ENCODE data around the gene CFDP1. TPM values are rescaled to one million over a fixed set of nuclear protein-coding genes. Genes with fewer than 3 reads are reported as not detected.

Gene CFDP1
- total RNA-seq, 1 donor from 2014 or later, result 65.6 TPM

DNA sequence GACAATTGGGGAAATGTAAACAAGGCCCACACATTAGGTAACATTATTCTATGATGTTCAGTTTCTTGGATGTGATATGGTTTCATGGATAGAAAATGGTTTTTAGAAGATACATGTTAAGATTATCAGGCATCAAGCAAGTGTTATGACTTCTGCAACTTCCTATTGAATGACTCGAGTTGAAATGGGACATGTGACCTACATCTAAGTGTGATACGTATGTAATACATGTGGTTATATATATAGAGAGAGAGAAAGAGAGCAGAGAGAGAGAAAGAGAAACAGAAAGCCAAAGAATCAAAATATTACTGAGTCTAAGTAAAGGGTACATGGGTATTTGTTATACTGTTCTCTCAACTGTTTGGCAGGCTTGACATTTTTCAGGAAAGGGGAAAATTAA, 29.5 kb upstream of the CFDP1 start:
- peaks cover 30% of the 10 kb centered on the region for H3K4me1 Mint-ChIP-seq (ENCODE audit: unreplicated experiment)
- peak overlapping the region; percentile 84 for H3K4me3 Mint-ChIP-seq (ENCODE audit: unreplicated experiment)
- no peaks in the 10 kb centered on the region for H3K27me3 Mint-ChIP-seq (ENCODE audit: unreplicated experiment)
- peak overlapping the region; percentile 84 for H3K27ac Mint-ChIP-seq (ENCODE audit: unreplicated experiment)
- no peaks in the 10 kb centered on the region for H3K9me3 Mint-ChIP-seq (ENCODE audit: unreplicated experiment)
- no peak for DNase-seq (ENCODE audit: extremely low spot score, unreplicated experiment)
- peaks cover 8% of the 10 kb centered on the region for H3K36me3 Mint-ChIP-seq (ENCODE audit: unreplicated experiment)
- TF ChIP-seq, protein P1, sequence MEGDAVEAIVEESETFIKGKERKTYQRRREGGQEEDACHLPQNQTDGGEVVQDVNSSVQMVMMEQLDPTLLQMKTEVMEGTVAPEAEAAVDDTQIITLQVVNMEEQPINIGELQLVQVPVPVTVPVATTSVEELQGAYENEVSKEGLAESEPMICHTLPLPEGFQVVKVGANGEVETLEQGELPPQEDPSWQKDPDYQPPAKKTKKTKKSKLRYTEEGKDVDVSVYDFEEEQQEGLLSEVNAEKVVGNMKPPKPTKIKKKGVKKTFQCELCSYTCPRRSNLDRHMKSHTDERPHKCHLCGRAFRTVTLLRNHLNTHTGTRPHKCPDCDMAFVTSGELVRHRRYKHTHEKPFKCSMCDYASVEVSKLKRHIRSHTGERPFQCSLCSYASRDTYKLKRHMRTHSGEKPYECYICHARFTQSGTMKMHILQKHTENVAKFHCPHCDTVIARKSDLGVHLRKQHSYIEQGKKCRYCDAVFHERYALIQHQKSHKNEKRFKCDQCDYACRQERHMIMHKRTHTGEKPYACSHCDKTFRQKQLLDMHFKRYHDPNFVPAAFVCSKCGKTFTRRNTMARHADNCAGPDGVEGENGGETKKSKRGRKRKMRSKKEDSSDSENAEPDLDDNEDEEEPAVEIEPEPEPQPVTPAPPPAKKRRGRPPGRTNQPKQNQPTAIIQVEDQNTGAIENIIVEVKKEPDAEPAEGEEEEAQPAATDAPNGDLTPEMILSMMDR (IDR thresholded peaks at IDR 0.05), result no peak

DNA sequence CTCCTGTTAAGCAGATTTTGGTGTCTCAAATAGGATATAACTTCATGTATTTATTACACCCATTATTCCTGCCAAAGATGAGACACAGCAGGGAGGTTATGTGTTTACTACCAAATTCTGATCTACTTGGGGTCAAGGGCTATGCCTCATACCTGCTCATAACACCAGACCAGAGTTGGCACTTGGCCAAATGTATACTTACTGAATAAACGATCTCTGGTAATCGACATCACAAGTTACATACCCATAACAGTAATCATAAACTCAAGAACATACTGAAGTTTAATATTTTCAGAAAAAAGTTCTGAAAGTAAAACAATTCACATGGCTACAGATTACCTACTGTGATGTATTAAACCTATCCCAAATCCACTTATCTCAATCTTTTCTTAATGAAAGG, 28.3 kb upstream of the CFDP1 start:
- no peaks in the 10 kb centered on the region for H3K27me3 Mint-ChIP-seq (ENCODE audit: unreplicated experiment)
- H3K27ac Mint-ChIP-seq (ENCODE audit: unreplicated experiment), result no peak overlapping the region
- no peaks in the 10 kb centered on the region for H3K9me3 Mint-ChIP-seq (ENCODE audit: unreplicated experiment)
- no peak for DNase-seq (ENCODE audit: extremely low spot score, unreplicated experiment)
- H3K4me3 Mint-ChIP-seq (ENCODE audit: unreplicated experiment), result no peak overlapping the region
- TF ChIP-seq, protein P1 (IDR thresholded peaks at IDR 0.05), result no peak
- peaks cover 8% of the 10 kb centered on the region for H3K36me3 Mint-ChIP-seq (ENCODE audit: unreplicated experiment)
- peaks cover 33% of the 10 kb centered on the region for H3K4me1 Mint-ChIP-seq (ENCODE audit: unreplicated experiment)

DNA sequence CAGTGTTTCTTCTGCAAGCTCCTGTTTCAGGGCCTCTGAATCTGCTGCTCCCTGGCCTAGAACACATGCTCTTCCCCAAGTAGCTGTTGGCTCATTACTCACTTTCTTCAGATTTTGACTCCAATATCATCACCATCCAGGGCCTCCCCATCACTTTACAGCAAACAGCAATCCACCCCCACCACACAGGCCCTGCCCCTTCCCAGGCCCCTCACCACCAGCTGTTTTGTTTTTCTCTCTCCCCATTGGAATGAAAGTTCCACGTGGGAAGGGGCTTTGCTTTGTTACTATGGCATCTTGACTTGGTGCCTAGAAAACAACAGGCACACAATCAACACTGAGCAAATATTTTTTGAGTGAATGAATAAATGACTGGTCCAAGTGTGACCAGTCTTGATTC, 27.1 kb upstream of the CFDP1 start:
- no peaks in the 10 kb centered on the region for H3K27me3 Mint-ChIP-seq (ENCODE audit: unreplicated experiment)
- no peak overlapping the region for H3K4me3 Mint-ChIP-seq (ENCODE audit: unreplicated experiment)
- peaks cover 44% of the 10 kb centered on the region for H3K4me1 Mint-ChIP-seq (ENCODE audit: unreplicated experiment)
- DNase-seq (ENCODE audit: extremely low spot score, unreplicated experiment), result no peak
- no peaks in the 10 kb centered on the region for H3K9me3 Mint-ChIP-seq (ENCODE audit: unreplicated experiment)
- H3K27ac Mint-ChIP-seq (ENCODE audit: unreplicated experiment), result no peak overlapping the region
- H3K36me3 Mint-ChIP-seq (ENCODE audit: unreplicated experiment), result peaks cover 8% of the 10 kb centered on the region
- TF ChIP-seq, protein P1 (IDR thresholded peaks at IDR 0.05), result no peak

DNA sequence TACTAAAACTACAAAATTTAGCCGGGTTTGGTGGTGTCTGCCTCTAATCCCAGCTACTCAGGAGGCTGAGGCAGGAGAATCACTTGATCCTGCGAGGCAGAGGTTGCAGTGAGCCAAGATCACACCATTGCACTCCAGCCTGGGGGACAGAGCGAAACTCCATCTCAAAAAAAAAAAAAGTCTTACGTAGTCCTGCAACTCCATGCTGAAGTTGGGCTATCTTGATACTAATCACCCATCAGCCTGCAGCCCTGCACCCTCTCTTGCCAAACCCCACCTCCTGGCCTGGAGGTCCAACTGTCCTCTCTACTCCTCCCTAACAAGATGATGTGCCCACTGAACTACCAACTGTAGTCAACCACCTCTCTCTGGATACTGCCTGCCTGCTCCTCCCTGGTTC, 26.4 kb upstream of the CFDP1 start:
- Mint-ChIP-seq H3K27me3 (ENCODE audit: unreplicated experiment) (no peaks in the 10 kb centered on the region), H3K4me1 (ENCODE audit: unreplicated experiment) (peaks cover 42% of the 10 kb centered on the region), H3K36me3 (ENCODE audit: unreplicated experiment) (peaks cover 8% of the 10 kb centered on the region), H3K27ac (ENCODE audit: unreplicated experiment) (no peak overlapping the region), H3K9me3 (ENCODE audit: unreplicated experiment) (no peaks in the 10 kb centered on the region), H3K4me3 (ENCODE audit: unreplicated experiment) (no peak overlapping the region)
- TF ChIP-seq, protein P1 (IDR thresholded peaks at IDR 0.05), result no peak
- DNase-seq (ENCODE audit: extremely low spot score, unreplicated experiment), result no peak

DNA sequence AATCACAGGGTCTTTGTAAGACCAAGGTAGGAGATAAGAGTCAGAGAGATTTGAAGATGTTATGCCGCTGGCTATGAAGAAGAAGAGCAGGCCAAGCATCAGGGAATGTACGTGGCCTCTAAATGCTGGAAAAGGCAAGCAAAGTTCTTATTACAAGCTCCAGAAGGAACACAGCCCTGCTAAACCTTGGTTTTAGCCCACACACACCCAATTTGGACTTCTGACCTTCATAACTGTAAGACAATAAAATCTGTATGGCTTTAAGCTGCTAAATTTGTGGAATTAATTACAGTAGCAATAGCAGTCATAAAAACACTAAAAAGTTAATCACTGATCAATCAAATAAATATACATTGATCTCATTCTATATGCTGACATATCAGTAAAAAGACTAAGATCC, 25.1 kb upstream of the CFDP1 start:
- H3K9me3 Mint-ChIP-seq (ENCODE audit: unreplicated experiment), result no peaks in the 10 kb centered on the region
- TF ChIP-seq, protein P1 (IDR thresholded peaks at IDR 0.05), result no peak
- peaks cover 47% of the 10 kb centered on the region for H3K4me1 Mint-ChIP-seq (ENCODE audit: unreplicated experiment)
- no peak for DNase-seq (ENCODE audit: extremely low spot score, unreplicated experiment)
- H3K36me3 Mint-ChIP-seq (ENCODE audit: unreplicated experiment), result peaks cover 8% of the 10 kb centered on the region
- no peak overlapping the region for H3K27ac Mint-ChIP-seq (ENCODE audit: unreplicated experiment)
- no peak overlapping the region for H3K4me3 Mint-ChIP-seq (ENCODE audit: unreplicated experiment)
- H3K27me3 Mint-ChIP-seq (ENCODE audit: unreplicated experiment), result no peaks in the 10 kb centered on the region

Data from osteocyte (in vitro differentiated cells).